ENCODE data around the gene SIRT1.
A peak's percentile ranks its signal among the peaks of the same experiment; 100 is the strongest.
"Not testable (repeated sequence)": the region's sequence is repeated elsewhere in the genome, so short reads cannot be mapped to it uniquely, and the experiment has no call there.

SIRT1 gene

DNA sequence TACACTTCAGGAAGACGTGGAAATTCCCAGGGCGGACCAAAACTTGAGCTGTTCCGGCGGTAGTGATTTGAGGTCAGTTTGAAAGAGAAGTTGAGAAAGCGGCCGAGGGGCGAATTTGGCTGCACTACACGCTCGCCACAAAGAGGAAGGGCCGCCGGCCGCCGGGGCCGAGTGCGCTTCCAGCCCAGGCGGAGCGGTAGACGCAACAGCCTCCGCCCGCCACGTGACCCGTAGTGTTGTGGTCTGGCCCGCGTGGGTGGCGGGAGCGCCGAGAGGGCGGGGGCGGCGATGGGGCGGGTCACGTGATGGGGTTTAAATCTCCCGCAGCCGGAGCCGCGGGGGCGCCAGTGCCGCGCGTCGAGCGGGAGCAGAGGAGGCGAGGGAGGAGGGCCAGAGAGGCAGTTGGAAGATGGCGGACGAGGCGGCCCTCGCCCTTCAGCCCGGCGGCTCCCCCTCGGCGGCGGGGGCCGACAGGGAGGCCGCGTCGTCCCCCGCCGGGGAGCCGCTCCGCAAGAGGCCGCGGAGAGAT lies at the start of gene SIRT1:
SIRT1 (plus strand) TSS at position 344 of the 529 bp plus-strand sequence; CDS start at position 410, 66 bp downstream.
- DNase-seq (ENCODE audit: insufficient read length, low spot score), result peak; percentile 74
- FAIRE-seq, result no peak
- TF ChIP-seq, protein P1, sequence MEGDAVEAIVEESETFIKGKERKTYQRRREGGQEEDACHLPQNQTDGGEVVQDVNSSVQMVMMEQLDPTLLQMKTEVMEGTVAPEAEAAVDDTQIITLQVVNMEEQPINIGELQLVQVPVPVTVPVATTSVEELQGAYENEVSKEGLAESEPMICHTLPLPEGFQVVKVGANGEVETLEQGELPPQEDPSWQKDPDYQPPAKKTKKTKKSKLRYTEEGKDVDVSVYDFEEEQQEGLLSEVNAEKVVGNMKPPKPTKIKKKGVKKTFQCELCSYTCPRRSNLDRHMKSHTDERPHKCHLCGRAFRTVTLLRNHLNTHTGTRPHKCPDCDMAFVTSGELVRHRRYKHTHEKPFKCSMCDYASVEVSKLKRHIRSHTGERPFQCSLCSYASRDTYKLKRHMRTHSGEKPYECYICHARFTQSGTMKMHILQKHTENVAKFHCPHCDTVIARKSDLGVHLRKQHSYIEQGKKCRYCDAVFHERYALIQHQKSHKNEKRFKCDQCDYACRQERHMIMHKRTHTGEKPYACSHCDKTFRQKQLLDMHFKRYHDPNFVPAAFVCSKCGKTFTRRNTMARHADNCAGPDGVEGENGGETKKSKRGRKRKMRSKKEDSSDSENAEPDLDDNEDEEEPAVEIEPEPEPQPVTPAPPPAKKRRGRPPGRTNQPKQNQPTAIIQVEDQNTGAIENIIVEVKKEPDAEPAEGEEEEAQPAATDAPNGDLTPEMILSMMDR (IDR thresholded peaks at IDR 0.05; ENCODE audit: insufficient read depth, missing control alignments), result peak; percentile 17

DNA sequence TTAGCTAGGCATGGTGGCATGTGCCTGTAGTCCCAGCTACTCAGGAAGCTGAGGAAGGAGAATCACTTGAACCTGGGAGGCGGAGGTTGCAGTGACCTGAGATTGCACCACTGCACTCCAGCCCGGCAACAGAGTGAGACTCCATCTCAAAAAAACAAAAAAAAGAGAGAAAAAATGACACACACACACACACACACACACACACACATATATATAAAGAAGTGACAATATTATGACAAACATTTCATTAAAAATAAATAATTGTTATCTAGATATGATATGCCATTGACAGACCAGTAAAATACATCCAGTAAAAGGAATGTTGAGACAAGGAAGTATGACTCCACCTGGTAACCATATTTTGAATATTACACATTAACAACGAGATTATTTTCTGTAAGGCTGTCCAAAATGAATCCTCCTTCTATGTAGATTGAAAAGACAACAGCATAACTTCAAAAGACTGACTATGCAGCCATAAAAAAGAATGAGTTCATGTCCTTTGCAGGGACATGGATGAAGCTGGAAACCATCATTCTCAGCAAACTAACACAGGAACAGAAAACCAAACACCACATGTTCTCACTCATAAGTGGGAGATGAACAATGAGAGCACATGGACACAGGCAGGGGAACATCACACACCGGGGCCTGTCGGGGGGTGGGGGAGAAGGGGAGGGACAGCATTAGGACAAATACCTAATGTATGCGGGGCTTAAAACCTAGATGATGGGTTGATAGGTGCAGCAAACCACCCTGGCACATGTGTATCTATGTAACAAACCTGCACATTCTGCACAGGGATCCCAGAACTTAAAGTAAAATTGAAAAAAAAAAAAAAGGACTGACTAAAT lies 48.7 kb upstream of the SIRT1 start:
- DNase-seq (ENCODE audit: insufficient read length, low spot score); FAIRE-seq: not testable (repeated sequence)

GRCh38 chr10:67836488-67836887 lies 48.0 kb upstream of the SIRT1 start:
- no peak for DNase-seq (ENCODE audit: insufficient read length, low spot score)
- TF ChIP-seq, protein P1 (IDR thresholded peaks at IDR 0.05; ENCODE audit: insufficient read depth, missing control alignments), result no peak
- FAIRE-seq, result no peak

GRCh38 chr10:67836972-67837371 lies 47.5 kb upstream of the SIRT1 start:
- DNase-seq (ENCODE audit: insufficient read length, low spot score) (no peak), FAIRE-seq (no peak)
- TF ChIP-seq, protein P1 (IDR thresholded peaks at IDR 0.05; ENCODE audit: insufficient read depth, missing control alignments), result no peak

DNA sequence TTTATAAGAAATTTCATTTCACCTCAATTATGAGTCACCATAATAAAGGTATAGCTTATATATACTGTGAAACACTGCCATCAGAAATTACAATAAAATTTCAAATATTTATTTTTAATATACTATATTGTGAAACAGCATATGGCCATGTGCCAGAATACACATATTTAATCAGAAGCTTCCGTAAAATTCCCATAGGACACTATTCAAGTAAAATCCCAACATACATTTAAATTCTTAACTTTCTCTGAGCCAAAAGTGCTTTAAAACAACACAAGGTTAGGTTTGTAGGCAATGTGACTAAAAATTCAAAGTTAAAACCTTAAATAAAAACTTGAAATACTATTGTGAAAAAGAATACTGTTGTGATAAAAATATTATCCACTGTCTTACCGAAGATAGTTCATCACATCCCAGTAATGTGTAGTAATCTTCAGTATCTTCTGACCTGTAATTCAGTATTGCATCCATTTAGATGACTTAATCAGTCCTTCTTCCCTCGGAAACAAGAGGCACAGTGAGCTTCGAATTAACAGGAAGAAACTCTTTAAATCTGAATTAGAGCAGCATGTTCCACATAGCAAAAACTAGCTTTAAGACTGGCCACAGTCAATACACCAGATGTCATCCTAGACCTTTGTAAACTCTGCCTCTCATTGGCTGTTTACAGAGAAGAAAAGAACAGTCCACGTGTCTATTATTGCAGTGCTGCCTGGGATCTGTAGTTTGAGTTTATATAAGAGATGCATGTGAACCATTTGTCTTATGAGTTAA lies 46.7 kb upstream of the SIRT1 start, which contains the start of gene DNAJC12:
DNAJC12 (minus strand) TSS at position 648 of the 774 bp plus-strand sequence; CDS start at position 471, 177 bp downstream.
- TF ChIP-seq, protein P1 (IDR thresholded peaks at IDR 0.05; ENCODE audit: insufficient read depth, missing control alignments), result no peak
- DNase-seq (ENCODE audit: insufficient read length, low spot score) (peak; percentile 61), FAIRE-seq (peak; percentile 98)

GRCh38 chr10:67839511-67839910 lies 44.9 kb upstream of the SIRT1 start:
- not testable (repeated sequence) for DNase-seq (ENCODE audit: insufficient read length, low spot score)

DNA sequence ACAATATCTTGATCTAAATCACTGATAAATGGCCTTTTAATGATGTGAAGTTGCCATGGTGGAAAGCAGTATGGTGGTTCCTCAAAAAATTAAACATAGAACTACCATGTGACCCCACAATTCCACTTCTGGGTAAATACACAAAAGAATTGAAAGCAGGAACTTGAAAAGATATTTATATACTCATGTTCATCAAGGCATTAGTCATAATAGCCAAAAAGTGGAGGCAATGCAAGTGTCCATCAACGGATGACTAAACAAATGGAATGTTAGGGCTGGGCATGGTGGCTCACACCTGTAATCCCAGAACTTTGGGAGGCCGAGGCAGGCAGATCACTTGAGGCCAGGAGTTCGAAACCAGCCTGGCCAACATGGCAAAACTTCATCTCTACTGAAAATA lies 44.5 kb upstream of the SIRT1 start:
- DNase-seq (ENCODE audit: insufficient read length, low spot score) (no peak), FAIRE-seq (no peak)
- TF ChIP-seq, protein P1 (IDR thresholded peaks at IDR 0.05; ENCODE audit: insufficient read depth, missing control alignments), result no peak

More at GRCh38 chr10:67839511-67839910, 44.9 kb upstream of the SIRT1 start:
- not testable (repeated sequence) for FAIRE-seq
